ENCODE results near the gene MBP. TPM values are rescaled to one million over a fixed set of nuclear protein-coding genes. Genes with fewer than 3 reads are reported as not detected.

Gene MBP
- total RNA-seq, 2 experiments from 2014 or later, result 75.4 to 79.2 TPM

DNA sequence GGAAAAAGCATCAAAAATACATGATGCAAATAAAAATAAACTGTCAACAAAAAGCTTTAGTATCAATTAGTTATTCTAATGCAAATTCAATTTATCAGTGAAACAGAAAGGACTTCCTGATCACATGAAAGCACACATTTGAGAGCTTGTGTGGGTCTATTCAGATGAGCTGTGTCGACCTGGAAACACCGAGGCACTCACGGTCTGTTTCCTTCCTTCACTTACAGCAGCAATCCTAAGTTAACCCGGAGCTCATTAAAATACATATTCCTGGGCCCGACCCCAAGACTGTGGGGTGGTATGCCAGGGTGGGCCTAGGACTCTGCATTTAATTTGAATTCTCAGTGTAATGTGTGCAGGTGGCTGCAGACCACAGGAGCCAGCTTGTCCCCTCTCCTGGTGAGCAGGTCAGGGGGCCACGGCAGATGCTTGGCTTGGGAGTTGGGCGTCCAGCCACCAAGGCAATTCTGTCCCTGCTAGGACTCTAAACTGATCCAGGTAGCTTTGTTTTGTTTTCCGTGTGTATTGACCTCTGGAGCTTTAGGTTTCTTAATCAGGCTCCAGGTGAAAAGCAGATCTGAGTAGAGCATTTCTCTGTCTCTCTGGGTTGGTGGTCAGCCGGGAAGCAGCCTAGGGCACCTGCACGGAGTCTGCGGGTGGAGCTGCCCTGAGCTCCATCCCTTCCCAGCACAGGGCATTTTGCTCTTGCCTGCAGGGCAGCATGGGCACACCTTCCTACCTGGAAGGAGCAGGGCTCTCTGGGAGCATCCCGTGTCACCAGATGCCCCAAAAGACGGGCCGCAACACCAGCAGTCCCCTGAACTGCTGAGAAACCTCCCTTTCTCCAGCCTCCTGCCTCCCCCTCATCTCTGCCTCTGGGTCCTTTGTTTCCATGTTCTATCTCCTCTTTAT lies 9.0 kb downstream of the MBP start:
- Histone ChIP-seq H3K4me1 (ENCODE audit: insufficient read depth, low read length) (peaks cover 63% of the 10 kb centered on the region), H3K27ac (ENCODE audit: low read depth in 1 of 2, low read length in 2 of 2) (peak overlapping the region; percentile 36 to 42), H3K36me3 (ENCODE audit: insufficient read depth, low read length) (peaks cover 15% of the 10 kb centered on the region), H3K27me3 (ENCODE audit: control insufficient read depth in 1 of 2, insufficient read depth in 2 of 2, low read length in 2 of 2) (no peaks in the 10 kb centered on the region), H3K9me3 (ENCODE audit: control insufficient read depth in 1 of 2, insufficient read depth in 1 of 2, low read length in 2 of 2) (no peaks in the 10 kb centered on the region), H3K4me3 (ENCODE audit: low read length) (peak overlapping the region; percentile 10)
- TF ChIP-seq, protein P1, sequence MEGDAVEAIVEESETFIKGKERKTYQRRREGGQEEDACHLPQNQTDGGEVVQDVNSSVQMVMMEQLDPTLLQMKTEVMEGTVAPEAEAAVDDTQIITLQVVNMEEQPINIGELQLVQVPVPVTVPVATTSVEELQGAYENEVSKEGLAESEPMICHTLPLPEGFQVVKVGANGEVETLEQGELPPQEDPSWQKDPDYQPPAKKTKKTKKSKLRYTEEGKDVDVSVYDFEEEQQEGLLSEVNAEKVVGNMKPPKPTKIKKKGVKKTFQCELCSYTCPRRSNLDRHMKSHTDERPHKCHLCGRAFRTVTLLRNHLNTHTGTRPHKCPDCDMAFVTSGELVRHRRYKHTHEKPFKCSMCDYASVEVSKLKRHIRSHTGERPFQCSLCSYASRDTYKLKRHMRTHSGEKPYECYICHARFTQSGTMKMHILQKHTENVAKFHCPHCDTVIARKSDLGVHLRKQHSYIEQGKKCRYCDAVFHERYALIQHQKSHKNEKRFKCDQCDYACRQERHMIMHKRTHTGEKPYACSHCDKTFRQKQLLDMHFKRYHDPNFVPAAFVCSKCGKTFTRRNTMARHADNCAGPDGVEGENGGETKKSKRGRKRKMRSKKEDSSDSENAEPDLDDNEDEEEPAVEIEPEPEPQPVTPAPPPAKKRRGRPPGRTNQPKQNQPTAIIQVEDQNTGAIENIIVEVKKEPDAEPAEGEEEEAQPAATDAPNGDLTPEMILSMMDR (IDR thresholded peaks at IDR 0.05), result no peak
- CTCF ChIA-PET, result interaction anchor here (1.0 kb wide), 2 partner anchors 15 to 88 kb away, joined by 3 read pairs; no protein-coding TSS in a partner anchor
- no peak for ATAC-seq (ENCODE audit: poor library complexity)
- Mint-ChIP-seq H3K4me3 (peak overlapping the region; percentile 77), H3K9me3 (no peaks in the 10 kb centered on the region), H3K27ac (peak overlapping the region; percentile 83), H3K4me1 (ENCODE audit: low read depth) (peaks cover 99% of the 10 kb centered on the region), H3K36me3 (ENCODE audit: low read depth) (peaks cover 52% of the 10 kb centered on the region), H3K27me3 (no peaks in the 10 kb centered on the region)
- DNase-seq, result peak in 2 of 14 experiments; percentile 36 to 43
- intact Hi-C loops (cut with DNase I, micrococcal nuclease), result loop anchor here (2.0 to 5.0 kb wide), 2 partner anchors 15 to 121 kb away; no protein-coding TSS in a partner anchor
- POLR2A ChIA-PET, result interaction anchor here (0.9 to 4.8 kb wide), 17 partner anchors 8 to 123 kb away, joined by 3 to 33 read pairs (median 5); partner anchors contain the start of gene MBP

DNA sequence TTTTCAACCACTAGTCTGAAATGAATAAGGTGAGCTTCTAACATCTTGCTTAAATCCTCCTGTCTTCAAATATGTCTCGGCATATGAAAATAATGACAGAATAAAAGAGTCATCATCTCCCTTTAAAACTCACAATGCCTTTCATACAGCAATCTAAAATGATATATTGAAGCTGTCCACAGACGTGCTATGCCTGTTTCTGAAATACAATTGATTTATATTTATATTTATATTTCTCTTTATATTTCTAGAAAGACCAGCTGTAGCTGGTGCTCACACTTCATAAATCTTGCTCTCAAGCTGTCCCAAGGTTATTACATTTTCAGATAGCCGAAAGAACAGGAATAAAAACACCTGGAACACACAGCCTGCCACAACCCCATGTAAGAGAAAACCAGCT lies 11.1 kb downstream of the MBP start:
- Mint-ChIP-seq H3K27ac (peak overlapping the region; percentile 83), H3K9me3 (no peaks in the 10 kb centered on the region), H3K4me3 (peak overlapping the region; percentile 72), H3K4me1 (ENCODE audit: low read depth) (peaks cover 93% of the 10 kb centered on the region), H3K36me3 (ENCODE audit: low read depth) (peaks cover 51% of the 10 kb centered on the region), H3K27me3 (no peaks in the 10 kb centered on the region)
- DNase-seq (no peak), ATAC-seq (ENCODE audit: poor library complexity) (no peak)
- intact Hi-C loops (cut with DNase I, micrococcal nuclease), result loop anchor here in 1 of 2 experiments (5.0 kb wide), 1 partner anchor 119 kb away; no protein-coding TSS in a partner anchor
- ChIA-PET CTCF (interaction anchor here (1.4 to 1.5 kb wide), 2 partner anchors 66 to 121 kb away, joined by 3 to 4 read pairs; no protein-coding TSS in a partner anchor), POLR2A (interaction anchor here (0.8 to 4.8 kb wide), 6 partner anchors 10 to 27 kb away, joined by 3 to 31 read pairs (median 7); partner anchors contain the start of gene MBP)
- H3K9me3 ChIP-seq (ENCODE audit: control insufficient read depth in 1 of 2, insufficient read depth in 1 of 2, low read length in 2 of 2), result no peaks in the 10 kb centered on the region
- H3K4me3 ChIP-seq (ENCODE audit: low read length), result no peak overlapping the region
- peaks cover 24% of the 10 kb centered on the region for H3K36me3 ChIP-seq (ENCODE audit: insufficient read depth, low read length)
- H3K27ac ChIP-seq (ENCODE audit: low read depth in 1 of 2, low read length in 2 of 2), result no peak overlapping the region
- H3K4me1 ChIP-seq (ENCODE audit: insufficient read depth, low read length), result peaks cover 63% of the 10 kb centered on the region
- no peaks in the 10 kb centered on the region for H3K27me3 ChIP-seq (ENCODE audit: control insufficient read depth in 1 of 2, insufficient read depth in 2 of 2, low read length in 2 of 2)
- TF ChIP-seq, protein P1 (IDR thresholded peaks at IDR 0.05), result no peak

DNA sequence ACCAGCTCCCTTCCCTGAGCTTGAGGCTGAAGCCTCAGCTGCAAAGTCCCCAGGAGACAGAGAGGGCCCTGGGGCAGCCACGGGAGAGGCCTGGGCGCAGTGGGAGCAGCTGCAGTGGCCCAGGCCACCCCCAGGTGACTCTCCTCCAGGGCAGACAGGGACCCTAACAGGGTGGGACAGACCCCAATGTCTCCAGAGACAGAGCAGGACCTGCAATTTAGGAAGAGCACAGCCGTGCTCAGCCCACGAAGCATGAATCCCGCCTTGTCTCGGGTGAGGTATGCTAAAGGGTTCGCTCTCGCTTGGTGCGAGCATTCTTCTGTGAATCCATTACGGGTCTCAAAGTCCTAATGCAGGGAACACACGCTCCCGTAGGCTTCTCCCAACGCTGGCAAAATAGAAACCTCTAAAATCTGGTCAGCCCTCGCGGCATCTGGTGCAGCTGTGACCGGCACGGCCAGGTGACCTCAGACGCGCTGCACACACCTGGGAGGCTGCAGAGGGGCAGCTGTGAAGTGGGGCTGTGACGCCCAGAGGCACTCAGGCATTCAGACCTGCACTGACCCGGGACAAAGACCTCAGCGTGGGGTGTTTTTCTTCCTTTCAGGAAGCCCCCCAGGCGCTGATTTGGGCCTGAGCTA lies 12.6 kb downstream of the MBP start:
- peaks cover 34% of the 10 kb centered on the region for H3K36me3 ChIP-seq (ENCODE audit: insufficient read depth, low read length)

More for the DNA sequence above, 12.6 kb downstream of the MBP start:
- intact Hi-C loops (cut with DNase I, micrococcal nuclease), result loop anchor here in 1 of 2 experiments (5.0 kb wide), 1 partner anchor 118 kb away; no protein-coding TSS in a partner anchor
- ChIA-PET CTCF (no interaction called here), POLR2A (interaction anchor here (0.9 to 2.1 kb wide), 3 partner anchors 11 to 17 kb away, joined by 3 to 6 read pairs (median 3); partner anchors contain the start of gene MBP)
- Histone ChIP-seq H3K4me3 (ENCODE audit: low read length) (no peak overlapping the region), H3K4me1 (ENCODE audit: insufficient read depth, low read length) (peaks cover 77% of the 10 kb centered on the region), H3K27me3 (ENCODE audit: control insufficient read depth in 1 of 2, insufficient read depth in 2 of 2, low read length in 2 of 2) (no peaks in the 10 kb centered on the region), H3K27ac (ENCODE audit: low read depth in 1 of 2, low read length in 2 of 2) (no peak overlapping the region), H3K9me3 (ENCODE audit: control insufficient read depth in 1 of 2, insufficient read depth in 1 of 2, low read length in 2 of 2) (no peaks in the 10 kb centered on the region)
- TF ChIP-seq, protein P1 (IDR thresholded peaks at IDR 0.05), result no peak
- peaks cover 61% of the 10 kb centered on the region for H3K36me3 Mint-ChIP-seq (ENCODE audit: low read depth)
- no peaks in the 10 kb centered on the region for H3K9me3 Mint-ChIP-seq
- ATAC-seq (ENCODE audit: poor library complexity), result no peak
- DNase-seq, result no peak
- peaks cover 90% of the 10 kb centered on the region for H3K4me1 Mint-ChIP-seq (ENCODE audit: low read depth)
- H3K27me3 Mint-ChIP-seq, result no peaks in the 10 kb centered on the region
- peak overlapping the region; percentile 83 for H3K27ac Mint-ChIP-seq
- no peak overlapping the region for H3K4me3 Mint-ChIP-seq
